ENCODE data around the gene GABBR2. TPM values are rescaled to one million over a fixed set of nuclear protein-coding genes. Genes with fewer than 3 reads are reported as not detected.

Gene GABBR2
- total RNA-seq, 2 experiments from 2014 or later, result not detected

DNA sequence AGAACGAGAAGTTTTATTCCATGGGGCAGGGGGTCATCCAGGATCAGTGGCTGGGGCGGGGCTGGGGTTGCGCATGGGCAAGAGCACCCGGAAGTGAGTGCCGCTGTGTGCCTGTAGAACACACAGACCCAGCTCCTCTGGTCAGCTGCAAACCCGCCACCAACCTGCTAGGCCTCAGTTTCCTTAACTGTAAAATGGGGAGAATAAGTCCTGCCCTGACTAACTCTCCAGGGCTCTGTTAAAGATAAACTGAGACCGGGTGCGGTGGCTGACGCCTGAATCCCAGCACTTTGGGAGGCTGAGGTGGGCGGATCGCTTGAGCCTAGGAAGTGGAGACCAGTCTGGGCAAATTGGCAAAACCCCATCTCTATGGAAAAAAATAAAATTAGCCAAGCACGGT, 152.2 kb downstream of the GABBR2 start:
- Histone ChIP-seq H3K4me1 (ENCODE audit: insufficient read depth, low read length, poor library complexity, severe bottlenecking) (no peaks in the 10 kb centered on the region), H3K9me3 (ENCODE audit: low read length) (no peaks in the 10 kb centered on the region), H3K27ac (ENCODE audit: low read depth, low read length, poor library complexity, severe bottlenecking) (no peak overlapping the region), H3K36me3 (ENCODE audit: insufficient read depth, low read length) (no peaks in the 10 kb centered on the region), H3K4me3 (ENCODE audit: low read depth, low read length, poor library complexity, severe bottlenecking) (no peak overlapping the region), H2AFZ (ENCODE audit: low read length) (no peak overlapping the region), H3K79me2 (ENCODE audit: insufficient read depth, low read depth, low read length) (no peaks in the 10 kb centered on the region), H4K20me1 (ENCODE audit: insufficient read depth, low read length) (no peaks in the 10 kb centered on the region), H3K4me2 (ENCODE audit: low read length) (no peak overlapping the region), H3K9me2 (ENCODE audit: insufficient read depth, low read length) (no peaks in the 10 kb centered on the region)
- ChIA-PET CTCF (ENCODE audit: unreplicated experiment) (no interaction called here), POLR2A (no interaction called here)
- intact Hi-C loops (cut with micrococcal nuclease; ENCODE audit: unreplicated experiment), result no loop called here
- TF ChIP-seq, protein P1, sequence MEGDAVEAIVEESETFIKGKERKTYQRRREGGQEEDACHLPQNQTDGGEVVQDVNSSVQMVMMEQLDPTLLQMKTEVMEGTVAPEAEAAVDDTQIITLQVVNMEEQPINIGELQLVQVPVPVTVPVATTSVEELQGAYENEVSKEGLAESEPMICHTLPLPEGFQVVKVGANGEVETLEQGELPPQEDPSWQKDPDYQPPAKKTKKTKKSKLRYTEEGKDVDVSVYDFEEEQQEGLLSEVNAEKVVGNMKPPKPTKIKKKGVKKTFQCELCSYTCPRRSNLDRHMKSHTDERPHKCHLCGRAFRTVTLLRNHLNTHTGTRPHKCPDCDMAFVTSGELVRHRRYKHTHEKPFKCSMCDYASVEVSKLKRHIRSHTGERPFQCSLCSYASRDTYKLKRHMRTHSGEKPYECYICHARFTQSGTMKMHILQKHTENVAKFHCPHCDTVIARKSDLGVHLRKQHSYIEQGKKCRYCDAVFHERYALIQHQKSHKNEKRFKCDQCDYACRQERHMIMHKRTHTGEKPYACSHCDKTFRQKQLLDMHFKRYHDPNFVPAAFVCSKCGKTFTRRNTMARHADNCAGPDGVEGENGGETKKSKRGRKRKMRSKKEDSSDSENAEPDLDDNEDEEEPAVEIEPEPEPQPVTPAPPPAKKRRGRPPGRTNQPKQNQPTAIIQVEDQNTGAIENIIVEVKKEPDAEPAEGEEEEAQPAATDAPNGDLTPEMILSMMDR (conservative IDR thresholded peaks at IDR 0.05; ENCODE audit: low read length), result no peak
- TF ChIP-seq EZH2phosphoT487 (IDR thresholded peaks at IDR 0.05; ENCODE audit: borderline replicate concordance, low read depth, low read length), result no peak
- no peak for DNase-seq (ENCODE audit: low spot score)
- no TSS peak for BruUV-seq (replicated peaks)

DNA sequence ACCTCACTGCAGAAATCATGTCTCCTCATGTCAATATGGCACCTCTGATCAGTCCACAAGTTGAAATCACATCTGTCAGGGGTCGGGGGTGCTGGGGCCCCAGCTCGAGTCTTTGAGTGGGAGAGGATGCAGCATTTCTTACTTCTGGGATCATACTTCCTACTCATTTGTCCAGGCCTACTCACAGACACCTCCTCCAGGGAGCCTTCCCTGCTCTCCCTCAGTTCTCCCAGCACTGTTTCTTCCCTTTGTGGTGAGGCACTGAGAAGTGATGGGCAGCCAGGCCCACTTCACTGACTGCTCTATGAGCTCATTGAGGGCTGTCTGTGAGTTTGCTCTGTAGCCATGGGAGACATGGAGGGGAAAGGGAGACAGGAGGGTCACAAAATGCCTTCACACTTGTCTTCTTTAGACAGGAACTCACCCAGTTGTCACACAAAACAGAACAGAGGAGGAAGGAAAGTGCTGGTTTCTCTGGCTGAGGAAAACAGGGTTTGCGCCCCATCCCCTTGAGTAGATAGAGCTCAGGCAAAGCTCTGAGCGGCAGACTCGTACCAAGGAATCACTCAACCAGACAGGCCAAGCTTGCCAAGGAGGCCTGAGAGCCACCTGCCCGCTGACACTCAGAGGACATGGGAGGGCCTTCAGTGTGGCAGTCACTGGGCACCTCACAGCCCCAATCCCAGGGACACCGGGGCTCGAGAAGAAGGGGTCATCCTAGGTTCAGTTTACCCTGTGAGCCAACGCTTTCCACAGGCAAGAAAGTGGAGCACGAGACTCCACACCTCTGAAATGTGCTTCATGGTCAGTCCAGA, 152.9 kb downstream of the GABBR2 start:
- Histone ChIP-seq H2AFZ (ENCODE audit: low read length) (no peak overlapping the region), H4K20me1 (ENCODE audit: insufficient read depth, low read length) (no peaks in the 10 kb centered on the region), H3K27ac (ENCODE audit: low read depth, low read length, poor library complexity, severe bottlenecking) (no peak overlapping the region), H3K9me3 (ENCODE audit: low read length) (no peaks in the 10 kb centered on the region), H3K4me1 (ENCODE audit: insufficient read depth, low read length, poor library complexity, severe bottlenecking) (no peaks in the 10 kb centered on the region), H3K9me2 (ENCODE audit: insufficient read depth, low read length) (no peaks in the 10 kb centered on the region), H3K4me3 (ENCODE audit: low read depth, low read length, poor library complexity, severe bottlenecking) (no peak overlapping the region), H3K36me3 (ENCODE audit: insufficient read depth, low read length) (no peaks in the 10 kb centered on the region), H3K4me2 (ENCODE audit: low read length) (no peak overlapping the region), H3K79me2 (ENCODE audit: insufficient read depth, low read depth, low read length) (no peaks in the 10 kb centered on the region)
- no peak for DNase-seq (ENCODE audit: low spot score)
- ChIA-PET POLR2A (interaction anchor here (0.6 kb wide), 1 partner anchor 38 kb away, joined by 8 read pairs; no protein-coding TSS in a partner anchor), CTCF (ENCODE audit: unreplicated experiment) (no interaction called here)
- no peak for TF ChIP-seq EZH2phosphoT487 (IDR thresholded peaks at IDR 0.05; ENCODE audit: borderline replicate concordance, low read depth, low read length)
- TF ChIP-seq, protein P1 (conservative IDR thresholded peaks at IDR 0.05; ENCODE audit: low read length), result no peak
- intact Hi-C loops (cut with micrococcal nuclease; ENCODE audit: unreplicated experiment), result no loop called here
- BruUV-seq (replicated peaks), result no TSS peak

DNA sequence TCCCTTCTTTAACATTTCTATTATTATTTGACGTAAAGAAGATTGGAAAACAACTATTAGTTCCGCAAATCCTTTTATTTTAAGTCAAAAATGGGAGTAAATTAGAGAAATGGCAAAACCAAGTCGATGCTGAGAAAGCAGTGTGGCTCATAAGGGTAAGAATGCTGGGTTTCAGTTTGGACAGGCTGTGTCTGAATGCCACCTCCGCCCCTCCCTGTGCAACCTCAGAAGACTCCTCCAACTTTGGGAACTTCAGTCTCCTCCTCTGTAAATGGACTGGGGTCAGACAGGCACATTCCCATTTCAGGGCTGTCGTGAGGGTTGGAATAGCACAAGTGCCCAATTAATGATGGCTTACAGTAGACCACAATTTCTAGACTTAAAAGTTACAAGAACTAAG, 154.0 kb downstream of the GABBR2 start:
- Histone ChIP-seq H3K9me2 (ENCODE audit: insufficient read depth, low read length) (no peaks in the 10 kb centered on the region), H3K9me3 (ENCODE audit: low read length) (no peaks in the 10 kb centered on the region), H3K79me2 (ENCODE audit: insufficient read depth, low read depth, low read length) (no peaks in the 10 kb centered on the region), H3K36me3 (ENCODE audit: insufficient read depth, low read length) (no peaks in the 10 kb centered on the region), H3K27ac (ENCODE audit: low read depth, low read length, poor library complexity, severe bottlenecking) (no peak overlapping the region), H4K20me1 (ENCODE audit: insufficient read depth, low read length) (no peaks in the 10 kb centered on the region), H3K4me3 (ENCODE audit: low read depth, low read length, poor library complexity, severe bottlenecking) (no peak overlapping the region), H2AFZ (ENCODE audit: low read length) (no peak overlapping the region), H3K4me1 (ENCODE audit: insufficient read depth, low read length, poor library complexity, severe bottlenecking) (no peaks in the 10 kb centered on the region), H3K4me2 (ENCODE audit: low read length) (no peak overlapping the region)
- ChIA-PET POLR2A (no interaction called here), CTCF (ENCODE audit: unreplicated experiment) (no interaction called here)
- no peak for DNase-seq (ENCODE audit: low spot score)
- TF ChIP-seq EZH2phosphoT487 (IDR thresholded peaks at IDR 0.05; ENCODE audit: borderline replicate concordance, low read depth, low read length), result no peak
- TF ChIP-seq, protein P1 (conservative IDR thresholded peaks at IDR 0.05; ENCODE audit: low read length), result no peak
- intact Hi-C loops (cut with micrococcal nuclease; ENCODE audit: unreplicated experiment), result no loop called here
- BruUV-seq (replicated peaks), result no TSS peak
